Inferior parietal cortex (tissue), 1 donor: ENCODE data around the gene PCDHGB7.
"Not testable (repeated sequence)": the region's sequence is repeated elsewhere in the genome, so short reads cannot be mapped to it uniquely, and the experiment has no call there.

ENCODE experiments used
- DNase-seq: peaks from one replicate; pipeline ENCODE4 v3.0.0-alpha.2; 2016; ENCODE audit errors: extremely low spot score

PCDHGB7 gene

GRCh38 chr5:141397756-141398551 is 19.5 kb upstream of the PCDHGB7 start, which contains the start of gene PCDHGB5:
Gene PCDHGB5 (plus strand): TSS chr5:141397947. CDS start chr5:141398128, 181 bp downstream.
- DNase-seq = not testable (repeated sequence)

- no peak for DNase-seq
These were observed 18.9 kb upstream of the PCDHGB7 start for GRCh38 chr5:141398608-141399007.

GRCh38 chr5:141399555-141400258 is 17.8 kb upstream of the PCDHGB7 start:
- no peak for DNase-seq

- DNase-seq = peak; percentile 31
These were observed 14.8 kb upstream of the PCDHGB7 start, which contains the start of gene PCDHGA9 for GRCh38 chr5:141402553-141403243. Gene PCDHGA9 (plus strand): TSS chr5:141402778. CDS start chr5:141402953, 175 bp downstream.

GRCh38 chr5:141403387-141403786 is 14.1 kb upstream of the PCDHGB7 start:
- no peak for DNase-seq

- not testable (repeated sequence) for DNase-seq
These were observed 9.5 kb upstream of the PCDHGB7 start, which contains the start of gene PCDHGB6 for GRCh38 chr5:141407790-141408505. Gene PCDHGB6 (plus strand): TSS chr5:141408021. CDS start chr5:141408203, 182 bp downstream.

- no peak for DNase-seq
These were observed 7.7 kb upstream of the PCDHGB7 start for GRCh38 chr5:141409598-141410306.

- DNase-seq = no peak
These were observed 5.9 kb upstream of the PCDHGB7 start for GRCh38 chr5:141411575-141411974.

- peak; percentile 12 for DNase-seq
These were observed 4.5 kb upstream of the PCDHGB7 start, which contains the start of gene PCDHGA10 for GRCh38 chr5:141412854-141413539. Gene PCDHGA10 (plus strand): TSS chr5:141412987. CDS start chr5:141413176, 189 bp downstream.

- no peak for DNase-seq
These were observed 3.9 kb upstream of the PCDHGB7 start for GRCh38 chr5:141413540-141414069.

- DNase-seq = not testable (repeated sequence)
These were observed 2.8 kb upstream of the PCDHGB7 start for GRCh38 chr5:141414548-141415274.

GRCh38 chr5:141415275-141415618 is 2.2 kb upstream of the PCDHGB7 start:
- not testable (repeated sequence) for DNase-seq

GRCh38 chr5:141419074-141419880 is 1.8 kb downstream of the PCDHGB7 start:
- no peak for DNase-seq

GRCh38 chr5:141420855-141421488 is 3.5 kb downstream of the PCDHGB7 start, which contains the start of gene PCDHGA11:
Gene PCDHGA11 (plus strand): TSS chr5:141421051. CDS start chr5:141421228, 177 bp downstream.
- DNase-seq = peak; percentile 5

GRCh38 chr5:141421489-141421855 is 4.0 kb downstream of the PCDHGB7 start:
- no peak for DNase-seq

- DNase-seq = no peak
These were observed 5.3 kb downstream of the PCDHGB7 start for GRCh38 chr5:141422742-141423291.

- no peak for DNase-seq
These were observed 10.4 kb downstream of the PCDHGB7 start for GRCh38 chr5:141427783-141428426.
